Retinal pigment epithelial cell (primary cell): ENCODE measurements around the gene COPS7A.

Source experiments
- DNase-seq: peaks from one replicate; pipeline ENCODE4 v3.0.0-alpha.2; 2010; ENCODE audit warnings: low read depth
- H3K4me3 ChIP-seq: 2 replicates; pipeline ENCODE4 v1.5.1; 2011; ENCODE audit warnings: mild to moderate bottlenecking, low read length, control low read depth, moderate library complexity
- TF ChIP-seq, protein P1 (sequence below): conservative IDR thresholded peaks from 2 replicates; pipeline ENCODE4 v1.5.1; 2011; ENCODE audit warnings: low read depth, low read length, control low read depth, inconsistent platforms

COPS7A gene

DNA sequence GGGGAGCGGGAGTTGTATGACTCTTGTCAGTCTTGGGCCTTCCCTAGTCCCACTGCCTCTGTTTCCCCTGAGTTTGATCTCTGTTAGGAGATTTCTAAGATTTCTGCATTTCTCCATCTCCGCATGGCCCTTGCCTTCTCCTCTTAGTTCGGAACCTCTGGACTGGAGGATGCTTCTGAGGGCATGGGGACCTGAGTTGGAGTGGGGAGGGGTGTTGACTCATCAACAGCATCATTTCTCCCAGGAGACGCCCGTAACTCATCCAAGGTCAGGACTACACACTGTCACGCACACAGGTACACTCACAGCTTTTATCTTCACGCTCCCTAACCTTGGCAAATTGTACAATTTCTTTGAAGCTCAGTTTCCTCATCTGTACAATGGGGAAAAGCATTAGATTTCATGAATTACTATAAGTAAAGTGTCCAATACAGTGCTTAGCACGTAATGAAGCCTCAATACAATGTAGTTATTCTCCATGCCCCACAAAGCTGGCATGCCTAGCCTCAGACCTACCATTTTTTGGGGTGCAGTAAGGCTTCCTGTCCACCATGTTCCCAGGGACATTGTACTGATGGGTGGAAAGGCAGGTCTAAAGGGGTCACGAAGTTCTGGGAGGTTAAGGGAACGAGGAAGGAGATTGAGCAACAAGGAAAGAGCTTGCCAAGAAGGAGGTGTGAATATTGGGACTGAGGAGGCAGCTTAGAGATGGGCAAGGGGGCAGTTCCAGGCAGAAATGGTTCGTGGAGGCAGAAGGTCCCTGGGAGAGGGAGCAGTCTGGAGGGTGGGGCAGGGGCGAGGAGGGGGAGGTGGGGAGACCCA, 47.9 kb downstream of the COPS7A start:
- TF ChIP-seq, protein P1, sequence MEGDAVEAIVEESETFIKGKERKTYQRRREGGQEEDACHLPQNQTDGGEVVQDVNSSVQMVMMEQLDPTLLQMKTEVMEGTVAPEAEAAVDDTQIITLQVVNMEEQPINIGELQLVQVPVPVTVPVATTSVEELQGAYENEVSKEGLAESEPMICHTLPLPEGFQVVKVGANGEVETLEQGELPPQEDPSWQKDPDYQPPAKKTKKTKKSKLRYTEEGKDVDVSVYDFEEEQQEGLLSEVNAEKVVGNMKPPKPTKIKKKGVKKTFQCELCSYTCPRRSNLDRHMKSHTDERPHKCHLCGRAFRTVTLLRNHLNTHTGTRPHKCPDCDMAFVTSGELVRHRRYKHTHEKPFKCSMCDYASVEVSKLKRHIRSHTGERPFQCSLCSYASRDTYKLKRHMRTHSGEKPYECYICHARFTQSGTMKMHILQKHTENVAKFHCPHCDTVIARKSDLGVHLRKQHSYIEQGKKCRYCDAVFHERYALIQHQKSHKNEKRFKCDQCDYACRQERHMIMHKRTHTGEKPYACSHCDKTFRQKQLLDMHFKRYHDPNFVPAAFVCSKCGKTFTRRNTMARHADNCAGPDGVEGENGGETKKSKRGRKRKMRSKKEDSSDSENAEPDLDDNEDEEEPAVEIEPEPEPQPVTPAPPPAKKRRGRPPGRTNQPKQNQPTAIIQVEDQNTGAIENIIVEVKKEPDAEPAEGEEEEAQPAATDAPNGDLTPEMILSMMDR = no peak
- DNase-seq = no peak
- H3K4me3 ChIP-seq = no peak overlapping the region

DNA sequence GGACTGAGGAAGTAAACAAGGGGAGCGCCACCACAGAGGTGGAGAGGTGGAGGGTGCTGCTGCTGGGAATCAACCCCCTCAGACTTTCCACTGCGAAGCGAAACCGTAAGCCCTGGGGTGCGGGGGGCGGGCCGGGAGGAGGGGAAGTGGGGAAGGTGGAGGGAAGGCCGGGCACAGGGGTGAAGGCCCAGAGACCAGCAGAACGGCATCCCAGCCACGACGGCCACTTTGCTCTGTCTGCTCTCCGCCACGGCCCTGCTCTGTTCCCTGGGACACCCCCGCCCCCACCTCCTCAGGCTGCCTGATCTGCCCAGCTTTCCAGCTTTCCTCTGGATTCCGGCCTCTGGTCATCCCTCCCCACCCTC, 48.5 kb downstream of the COPS7A start, which contains the start of gene LAG3:
Gene LAG3 (plus strand): TSS at position 190 of the 365 bp plus-strand sequence. CDS start 333 bp downstream, outside the sequence.
- DNase-seq = no peak
- no peak within 1 kb of the TSS for H3K4me3 ChIP-seq
- TF ChIP-seq, protein P1 = no peak

DNA sequence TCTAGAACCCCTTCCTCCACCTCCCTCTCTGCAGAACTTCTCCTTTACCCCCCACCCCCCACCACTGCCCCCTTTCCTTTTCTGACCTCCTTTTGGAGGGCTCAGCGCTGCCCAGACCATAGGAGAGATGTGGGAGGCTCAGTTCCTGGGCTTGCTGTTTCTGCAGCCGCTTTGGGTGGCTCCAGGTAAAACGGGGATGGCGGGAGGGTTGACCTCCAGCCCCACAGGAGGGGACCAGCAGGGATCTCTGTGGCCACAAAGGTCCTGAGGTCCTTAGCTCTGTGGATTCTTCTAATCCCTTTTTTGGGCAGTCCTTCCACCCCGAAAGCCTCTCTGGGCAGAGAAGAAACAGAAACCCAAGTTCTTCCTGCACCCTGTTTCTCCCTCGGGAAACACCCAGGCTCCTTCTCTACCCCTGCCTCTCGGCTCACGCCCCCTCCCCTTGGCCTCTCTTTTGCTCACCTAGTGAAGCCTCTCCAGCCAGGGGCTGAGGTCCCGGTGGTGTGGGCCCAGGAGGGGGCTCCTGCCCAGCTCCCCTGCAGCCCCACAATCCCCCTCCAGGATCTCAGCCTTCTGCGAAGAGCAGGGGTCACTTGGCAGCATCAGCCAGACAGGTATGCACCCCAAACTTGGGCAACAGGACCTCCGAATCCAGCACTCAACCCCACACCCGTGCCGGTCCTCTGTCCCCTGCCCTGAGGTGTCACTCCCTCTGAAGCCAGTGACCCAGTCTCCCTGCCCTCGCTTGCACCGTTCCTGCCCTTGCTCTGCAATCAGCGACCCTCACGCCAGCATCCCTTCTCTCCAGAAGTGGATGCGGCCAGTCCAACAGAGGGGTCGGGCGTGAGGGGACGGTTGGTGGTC, 49.1 kb downstream of the COPS7A start:
- DNase-seq = no peak
- no peak overlapping the region for H3K4me3 ChIP-seq
- TF ChIP-seq, protein P1 = no peak

DNA sequence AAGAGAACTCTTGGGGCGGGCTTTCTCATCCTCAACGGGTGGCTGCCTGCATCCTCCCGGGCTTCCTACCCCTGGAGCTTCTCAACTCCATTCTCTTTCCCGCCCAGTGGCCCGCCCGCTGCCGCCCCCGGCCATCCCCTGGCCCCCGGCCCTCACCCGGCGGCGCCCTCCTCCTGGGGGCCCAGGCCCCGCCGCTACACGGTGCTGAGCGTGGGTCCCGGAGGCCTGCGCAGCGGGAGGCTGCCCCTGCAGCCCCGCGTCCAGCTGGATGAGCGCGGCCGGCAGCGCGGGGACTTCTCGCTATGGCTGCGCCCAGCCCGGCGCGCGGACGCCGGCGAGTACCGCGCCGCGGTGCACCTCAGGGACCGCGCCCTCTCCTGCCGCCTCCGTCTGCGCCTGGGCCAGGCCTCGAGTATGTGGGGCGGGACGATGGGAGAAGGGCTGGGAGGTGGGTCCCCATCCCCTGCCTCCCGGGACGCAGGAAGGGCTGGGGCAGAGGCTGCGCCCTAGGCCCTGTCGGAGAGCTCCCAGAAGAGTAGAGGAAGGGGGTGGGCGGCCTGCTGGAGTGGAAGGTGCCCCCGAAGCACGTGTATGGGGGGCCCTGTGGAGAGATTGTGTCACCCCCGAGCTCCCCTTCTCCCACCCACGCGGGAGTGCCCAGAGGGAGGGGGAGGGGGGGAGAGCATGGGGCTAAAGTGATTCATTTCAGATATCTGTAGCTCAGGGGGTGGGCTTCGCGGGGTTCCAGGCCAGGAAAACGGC, 49.9 kb downstream of the COPS7A start:
- TF ChIP-seq, protein P1 = no peak
- DNase-seq = no peak
- no peak overlapping the region for H3K4me3 ChIP-seq

DNA sequence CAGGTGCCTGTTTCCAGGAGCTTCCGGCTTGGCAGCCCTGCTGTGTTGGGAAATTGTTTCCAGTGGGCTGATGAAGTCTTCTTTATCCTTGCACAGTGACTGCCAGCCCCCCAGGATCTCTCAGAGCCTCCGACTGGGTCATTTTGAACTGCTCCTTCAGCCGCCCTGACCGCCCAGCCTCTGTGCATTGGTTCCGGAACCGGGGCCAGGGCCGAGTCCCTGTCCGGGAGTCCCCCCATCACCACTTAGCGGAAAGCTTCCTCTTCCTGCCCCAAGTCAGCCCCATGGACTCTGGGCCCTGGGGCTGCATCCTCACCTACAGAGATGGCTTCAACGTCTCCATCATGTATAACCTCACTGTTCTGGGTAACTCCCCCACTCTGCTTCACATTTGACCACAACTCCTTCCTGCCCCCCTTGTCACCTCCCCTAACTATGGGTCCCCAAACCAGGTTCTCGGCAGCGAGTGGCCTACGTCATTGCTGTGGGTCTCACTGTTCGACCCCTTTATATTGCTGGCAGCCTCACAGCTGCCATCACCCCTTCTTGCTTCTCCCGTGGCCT, 50.7 kb downstream of the COPS7A start:
- H3K4me3 ChIP-seq = no peak overlapping the region
- DNase-seq = no peak
- TF ChIP-seq, protein P1 = no peak

DNA sequence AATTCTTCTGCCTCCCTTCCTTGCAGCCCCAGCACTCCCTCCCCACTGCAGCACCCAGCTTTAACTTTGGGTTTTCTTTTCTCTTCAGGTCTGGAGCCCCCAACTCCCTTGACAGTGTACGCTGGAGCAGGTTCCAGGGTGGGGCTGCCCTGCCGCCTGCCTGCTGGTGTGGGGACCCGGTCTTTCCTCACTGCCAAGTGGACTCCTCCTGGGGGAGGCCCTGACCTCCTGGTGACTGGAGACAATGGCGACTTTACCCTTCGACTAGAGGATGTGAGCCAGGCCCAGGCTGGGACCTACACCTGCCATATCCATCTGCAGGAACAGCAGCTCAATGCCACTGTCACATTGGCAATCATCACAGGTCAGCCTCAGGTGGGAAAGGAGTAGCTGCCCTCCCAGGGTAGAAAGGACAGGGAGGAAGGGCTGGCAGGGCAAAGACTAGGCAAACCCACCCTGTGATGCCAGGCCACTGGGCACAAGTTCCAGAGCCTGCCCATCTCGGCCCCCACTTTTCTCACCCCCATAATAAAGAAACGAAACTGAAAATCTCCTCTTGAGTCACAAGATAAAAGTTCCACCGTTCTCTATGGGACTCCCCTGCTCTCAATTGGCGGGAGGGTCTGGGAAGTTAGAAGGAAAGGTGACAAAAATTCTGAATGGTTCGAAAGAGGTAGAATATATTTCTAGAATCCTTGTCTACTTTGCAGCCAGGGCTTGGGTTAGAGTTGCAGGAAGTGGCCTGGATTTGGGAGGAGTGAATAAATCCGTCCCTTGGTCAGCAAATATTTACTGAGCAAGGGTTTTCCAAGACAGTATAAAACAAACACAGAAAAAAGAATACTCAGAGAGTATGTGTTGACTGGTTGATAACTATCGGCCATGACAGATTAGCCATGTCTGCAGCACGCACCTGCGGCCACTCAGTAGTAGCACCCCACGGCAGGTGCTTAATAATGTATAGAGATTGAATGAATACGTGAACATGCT, 51.6 kb downstream of the COPS7A start:
- TF ChIP-seq, protein P1 = no peak
- no peak overlapping the region for H3K4me3 ChIP-seq
- no peak for DNase-seq
